Adrenal gland (tissue), 5 donors: Measurements from ENCODE around the gene CPNE4.

Experiments
- POLR2A ChIP-seq, 2 donors: fragments of 450-650 bp; IDR thresholded peaks; one replicate each; pipeline ENCODE4 v1.6.1; 2017; ENCODE audit warnings: antibody characterized with exemption in 2 of 2, mild to moderate bottlenecking in 2 of 2, moderate library complexity in 1 of 2
- TF ChIP-seq, protein P1 (sequence below), 6 experiments: fragments of 450-650 bp in 4 of 6; fragments of 200-600 bp in 2 of 6; sonication (generic) in 1 of 6; IDR thresholded peaks; 1 replicate in 5 of 6; 2 replicates in 1 of 6; pipeline versions ENCODE4 v1.5.1 to v1.8.0; 2016 to 2021; ENCODE audit warnings: antibody characterized with exemption in 6 of 6, mild to moderate bottlenecking in 2 of 6, moderate library complexity in 1 of 6
- donor health status: DM: no; HTN: no; CAD: no.

DNA sequence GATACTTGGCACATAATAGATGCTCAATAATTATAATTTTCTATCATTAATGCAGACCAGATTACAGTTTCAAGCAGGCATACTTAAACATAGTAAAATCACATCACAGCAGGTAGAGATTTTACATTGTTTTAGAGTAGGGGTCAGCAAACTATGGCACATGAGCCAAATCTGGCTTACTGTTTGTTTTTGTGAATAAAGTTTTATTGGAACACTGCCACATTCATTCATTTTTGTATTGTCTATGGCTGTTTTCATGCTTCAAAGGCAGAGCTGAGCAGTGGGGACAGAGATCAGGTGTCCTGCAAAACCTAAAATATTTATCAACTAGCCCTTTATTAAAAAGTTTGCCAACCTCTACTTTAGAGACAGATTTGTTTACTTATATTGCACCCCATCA, 342.5 kb downstream of the CPNE4 start:
- TF ChIP-seq, protein P1, sequence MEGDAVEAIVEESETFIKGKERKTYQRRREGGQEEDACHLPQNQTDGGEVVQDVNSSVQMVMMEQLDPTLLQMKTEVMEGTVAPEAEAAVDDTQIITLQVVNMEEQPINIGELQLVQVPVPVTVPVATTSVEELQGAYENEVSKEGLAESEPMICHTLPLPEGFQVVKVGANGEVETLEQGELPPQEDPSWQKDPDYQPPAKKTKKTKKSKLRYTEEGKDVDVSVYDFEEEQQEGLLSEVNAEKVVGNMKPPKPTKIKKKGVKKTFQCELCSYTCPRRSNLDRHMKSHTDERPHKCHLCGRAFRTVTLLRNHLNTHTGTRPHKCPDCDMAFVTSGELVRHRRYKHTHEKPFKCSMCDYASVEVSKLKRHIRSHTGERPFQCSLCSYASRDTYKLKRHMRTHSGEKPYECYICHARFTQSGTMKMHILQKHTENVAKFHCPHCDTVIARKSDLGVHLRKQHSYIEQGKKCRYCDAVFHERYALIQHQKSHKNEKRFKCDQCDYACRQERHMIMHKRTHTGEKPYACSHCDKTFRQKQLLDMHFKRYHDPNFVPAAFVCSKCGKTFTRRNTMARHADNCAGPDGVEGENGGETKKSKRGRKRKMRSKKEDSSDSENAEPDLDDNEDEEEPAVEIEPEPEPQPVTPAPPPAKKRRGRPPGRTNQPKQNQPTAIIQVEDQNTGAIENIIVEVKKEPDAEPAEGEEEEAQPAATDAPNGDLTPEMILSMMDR (IDR thresholded peaks at IDR 0.05), result no peak
- no peak for TF ChIP-seq POLR2A (IDR thresholded peaks at IDR 0.05)
